ENCODE measurements around the gene KCNN3. TPM values are rescaled to one million over a fixed set of nuclear protein-coding genes. Genes with fewer than 3 reads are reported as not detected.

Gene KCNN3
- total RNA-seq, 2 experiments from 2014 or later: 0.11 TPM; not detected in 1

DNA sequence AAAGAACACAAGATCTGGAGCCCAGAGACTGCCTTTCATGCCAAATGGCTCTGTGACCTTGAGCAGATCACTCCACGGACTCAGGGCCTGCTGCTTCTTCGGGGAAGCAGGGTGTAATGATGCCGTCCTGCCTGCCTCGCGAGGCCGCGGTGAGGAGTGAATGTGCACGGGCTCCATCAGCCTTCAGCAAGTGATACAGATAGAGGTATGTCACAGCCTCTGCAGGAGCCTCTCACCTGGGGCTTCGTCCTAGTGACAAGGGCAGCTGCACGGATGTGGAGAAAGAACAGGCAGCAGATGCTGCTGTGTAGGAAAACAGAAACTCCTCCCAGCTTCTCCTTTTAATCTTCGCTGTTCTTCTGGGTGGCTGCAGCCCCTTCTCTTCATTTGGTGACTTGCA is 127.5 kb downstream of the KCNN3 start:
- no peak for DNase-seq
- intact Hi-C loops (cut with micrococcal nuclease): no loop called here
- Mint-ChIP-seq H3K4me1 (ENCODE audit: low read depth) (peaks cover 51% of the 10 kb centered on the region), H3K4me3 (no peak overlapping the region), H3K36me3 (ENCODE audit: low read depth) (no peaks in the 10 kb centered on the region), H3K27ac (no peak overlapping the region), H3K27me3 (peaks cover 7% of the 10 kb centered on the region), H3K9me3 (no peaks in the 10 kb centered on the region)
- ATAC-seq: no peak
- POLR2A ChIA-PET: interaction anchor here (1.2 kb wide), 1 partner anchor 10 kb away, joined by 6 read pairs; no protein-coding TSS in a partner anchor
- TF ChIP-seq, protein P1, sequence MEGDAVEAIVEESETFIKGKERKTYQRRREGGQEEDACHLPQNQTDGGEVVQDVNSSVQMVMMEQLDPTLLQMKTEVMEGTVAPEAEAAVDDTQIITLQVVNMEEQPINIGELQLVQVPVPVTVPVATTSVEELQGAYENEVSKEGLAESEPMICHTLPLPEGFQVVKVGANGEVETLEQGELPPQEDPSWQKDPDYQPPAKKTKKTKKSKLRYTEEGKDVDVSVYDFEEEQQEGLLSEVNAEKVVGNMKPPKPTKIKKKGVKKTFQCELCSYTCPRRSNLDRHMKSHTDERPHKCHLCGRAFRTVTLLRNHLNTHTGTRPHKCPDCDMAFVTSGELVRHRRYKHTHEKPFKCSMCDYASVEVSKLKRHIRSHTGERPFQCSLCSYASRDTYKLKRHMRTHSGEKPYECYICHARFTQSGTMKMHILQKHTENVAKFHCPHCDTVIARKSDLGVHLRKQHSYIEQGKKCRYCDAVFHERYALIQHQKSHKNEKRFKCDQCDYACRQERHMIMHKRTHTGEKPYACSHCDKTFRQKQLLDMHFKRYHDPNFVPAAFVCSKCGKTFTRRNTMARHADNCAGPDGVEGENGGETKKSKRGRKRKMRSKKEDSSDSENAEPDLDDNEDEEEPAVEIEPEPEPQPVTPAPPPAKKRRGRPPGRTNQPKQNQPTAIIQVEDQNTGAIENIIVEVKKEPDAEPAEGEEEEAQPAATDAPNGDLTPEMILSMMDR (IDR thresholded peaks at IDR 0.05): no peak
- CTCF ChIA-PET: interaction anchor here (1.2 kb wide), 1 partner anchor 136 kb away, joined by 4 read pairs; no protein-coding TSS in a partner anchor

DNA sequence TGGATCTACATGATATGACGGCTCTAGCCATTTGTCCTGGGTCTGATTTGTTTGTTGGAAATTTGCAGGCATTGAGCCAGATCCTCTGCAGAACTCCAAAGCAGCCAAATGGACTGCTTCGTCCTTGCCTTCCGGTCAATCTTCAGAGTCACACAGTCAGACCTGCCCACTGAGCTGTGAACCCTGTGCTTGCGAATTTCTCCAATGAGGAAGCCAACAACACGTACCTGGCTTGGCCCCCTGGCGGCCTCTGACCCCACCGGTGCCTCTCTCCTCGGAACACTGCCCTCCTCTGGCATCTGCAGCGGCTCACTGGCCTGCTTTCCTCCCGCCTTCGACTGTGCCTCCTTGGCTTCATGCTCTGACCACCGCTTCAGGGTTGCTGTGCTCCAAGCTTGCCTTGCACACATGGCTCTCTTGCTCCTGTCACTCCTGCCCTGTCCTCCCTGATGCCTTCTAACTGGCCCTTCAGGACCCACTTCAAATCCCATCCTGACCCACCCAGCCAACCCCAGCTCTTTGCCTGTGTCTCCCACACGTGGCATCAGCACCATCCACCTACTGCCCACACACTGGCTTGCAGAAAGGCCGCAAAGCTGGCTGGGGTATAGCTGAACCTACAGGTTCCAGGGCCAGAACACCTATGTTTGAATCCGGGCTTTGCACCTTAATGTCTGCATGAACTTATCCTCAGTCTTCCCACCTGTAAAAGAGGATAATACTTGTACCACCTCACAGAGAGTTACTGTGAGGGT is 128.2 kb downstream of the KCNN3 start:
- H3K27ac Mint-ChIP-seq: no peak overlapping the region
- POLR2A ChIA-PET: interaction anchor here (1.2 kb wide), 1 partner anchor 11 kb away, joined by 6 read pairs; no protein-coding TSS in a partner anchor
- peaks cover 9% of the 10 kb centered on the region for H3K27me3 Mint-ChIP-seq
- no peaks in the 10 kb centered on the region for H3K9me3 Mint-ChIP-seq
- CTCF ChIA-PET: interaction anchor here (0.6 to 1.2 kb wide), 2 partner anchors 34 to 137 kb away, joined by 3 to 4 read pairs; no protein-coding TSS in a partner anchor
- H3K36me3 Mint-ChIP-seq (ENCODE audit: low read depth): no peaks in the 10 kb centered on the region
- TF ChIP-seq, protein P1 (IDR thresholded peaks at IDR 0.05): no peak
- no peak for ATAC-seq
- DNase-seq: no peak
- intact Hi-C loops (cut with micrococcal nuclease): no loop called here
- no peak overlapping the region for H3K4me3 Mint-ChIP-seq
- H3K4me1 Mint-ChIP-seq (ENCODE audit: low read depth): peaks cover 51% of the 10 kb centered on the region

DNA sequence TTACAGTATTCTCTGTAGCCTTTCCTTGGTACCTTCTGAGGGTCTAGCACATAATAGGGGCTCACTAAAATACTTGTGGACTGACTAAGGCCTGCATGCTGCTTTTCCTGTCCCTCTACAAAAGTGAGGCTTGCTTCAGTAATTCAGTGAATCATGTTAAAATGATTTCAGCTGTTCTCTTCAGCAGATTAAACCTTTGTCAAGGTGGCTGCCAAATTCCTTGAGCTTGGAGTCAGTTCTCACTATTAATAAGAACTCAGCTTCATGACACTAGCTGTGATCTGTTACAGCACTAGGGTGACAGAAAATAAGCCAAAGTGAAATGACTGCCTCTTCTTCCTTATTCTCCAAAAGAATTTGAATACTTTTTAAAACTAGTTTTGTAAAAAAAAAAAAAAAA is 128.8 kb downstream of the KCNN3 start:
- Mint-ChIP-seq H3K9me3 (no peaks in the 10 kb centered on the region), H3K4me1 (ENCODE audit: low read depth) (peaks cover 51% of the 10 kb centered on the region), H3K27ac (no peak overlapping the region), H3K36me3 (ENCODE audit: low read depth) (no peaks in the 10 kb centered on the region), H3K4me3 (no peak overlapping the region), H3K27me3 (peaks cover 9% of the 10 kb centered on the region)
- ATAC-seq: no peak
- POLR2A ChIA-PET: no interaction called here
- TF ChIP-seq, protein P1 (IDR thresholded peaks at IDR 0.05): no peak
- DNase-seq: no peak
- intact Hi-C loops (cut with micrococcal nuclease): no loop called here
- CTCF ChIA-PET: interaction anchor here (0.6 kb wide), 1 partner anchor 35 kb away, joined by 3 read pairs; no protein-coding TSS in a partner anchor

DNA sequence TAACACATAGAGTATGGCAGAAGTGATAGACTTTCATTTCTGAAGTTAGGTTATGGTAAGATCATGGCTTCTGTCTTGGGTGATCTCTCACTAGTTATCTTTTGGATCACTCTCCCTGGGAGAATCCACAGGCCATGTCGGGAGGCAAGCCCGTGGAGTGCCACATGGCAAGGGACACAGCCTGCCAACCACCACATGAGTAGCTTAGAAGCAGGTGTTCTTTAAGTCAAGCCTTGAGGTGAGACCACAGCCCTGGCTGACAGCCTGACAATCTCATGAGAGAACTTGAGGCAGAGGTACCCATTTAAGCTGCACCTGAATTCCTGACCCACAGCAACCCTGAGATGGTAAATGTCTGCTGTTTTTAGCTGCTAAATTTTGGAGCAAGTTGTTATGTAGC is 130.4 kb downstream of the KCNN3 start:
- no peaks in the 10 kb centered on the region for H3K9me3 Mint-ChIP-seq
- H3K4me1 Mint-ChIP-seq (ENCODE audit: low read depth): peaks cover 45% of the 10 kb centered on the region
- TF ChIP-seq, protein P1 (IDR thresholded peaks at IDR 0.05): no peak
- CTCF ChIA-PET: interaction anchor here (0.9 to 2.3 kb wide), 4 partner anchors 10 to 32 kb away, joined by 3 to 8 read pairs (median 5); no protein-coding TSS in a partner anchor
- no peaks in the 10 kb centered on the region for H3K36me3 Mint-ChIP-seq (ENCODE audit: low read depth)
- intact Hi-C loops (cut with micrococcal nuclease): no loop called here
- H3K27ac Mint-ChIP-seq: no peak overlapping the region
- DNase-seq (no peak), ATAC-seq (no peak)
- no peak overlapping the region for H3K4me3 Mint-ChIP-seq
- POLR2A ChIA-PET: no interaction called here
- H3K27me3 Mint-ChIP-seq: peaks cover 9% of the 10 kb centered on the region

GRCh38 chr1:154736841-154737240 is 133.2 kb downstream of the KCNN3 start:
- ATAC-seq (peak; percentile 93), DNase-seq (peak; percentile 75)
- intact Hi-C loops (cut with micrococcal nuclease): no loop called here
- CTCF ChIA-PET: interaction anchor here (0.9 to 4.7 kb wide), 4 partner anchors 9 to 24 kb away, joined by 3 to 21 read pairs (median 4); no protein-coding TSS in a partner anchor
- Mint-ChIP-seq H3K4me1 (ENCODE audit: low read depth) (peaks cover 38% of the 10 kb centered on the region), H3K9me3 (no peaks in the 10 kb centered on the region), H3K27ac (peak overlapping the region; percentile 72), H3K36me3 (ENCODE audit: low read depth) (no peaks in the 10 kb centered on the region), H3K27me3 (peaks cover 9% of the 10 kb centered on the region), H3K4me3 (no peak overlapping the region)
- TF ChIP-seq, protein P1 (IDR thresholded peaks at IDR 0.05): no peak
- POLR2A ChIA-PET: interaction anchor here (0.7 to 1.6 kb wide), 4 partner anchors 9 to 110 kb away, joined by 3 to 4 read pairs (median 3); no protein-coding TSS in a partner anchor

Data from activated CD8-positive, alpha-beta T cell treated with anti-CD3 and anti-CD28 coated beads for 36 hours (primary cell).